Measurements from ENCODE around the gene RAMP3. TPM values are rescaled to one million over a fixed set of nuclear protein-coding genes. Genes with fewer than 3 reads are reported as not detected.
A peak's percentile ranks its signal among the peaks of the same experiment; 100 is the strongest.

The RAMP3 gene
- total RNA-seq, 5 donors from 2014 or later (not counting 1 experiment from before 2014, with no cell fraction given), result 0.19 to 0.63 (median 0.45) TPM; not detected in 1

DNA sequence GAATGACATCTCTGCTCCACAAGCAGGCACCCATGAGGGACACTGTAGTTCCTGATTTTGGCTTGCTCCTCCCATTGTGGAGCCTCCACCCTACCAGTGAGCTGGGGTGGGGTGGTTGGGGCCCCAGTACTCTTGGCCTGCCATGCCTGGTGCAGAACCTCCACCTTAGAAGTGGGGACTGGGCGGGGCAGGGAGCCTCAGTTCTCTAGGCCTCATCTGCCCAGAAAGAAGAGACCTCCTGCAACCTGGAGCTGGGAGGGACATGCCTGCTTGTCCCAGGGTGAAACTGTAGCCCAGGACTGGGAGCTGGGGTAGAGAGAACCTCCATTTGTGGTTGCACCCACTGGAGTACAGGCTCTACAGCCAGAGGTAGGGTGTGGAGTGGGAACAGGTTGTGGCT is 14.4 kb downstream of the RAMP3 start:
- Histone ChIP-seq H3K4me3 (ENCODE audit: control insufficient read depth in 1 of 2, extremely low read depth in 1 of 2, low read length in 1 of 2) (no peak overlapping the region), H3K27me3 (replicated peaks in 1 of 2; ENCODE audit: control insufficient read depth in 2 of 2, extremely low read depth in 1 of 2, insufficient read depth in 2 of 2, low read length in 1 of 2) (peaks cover 0 to 26% of the 10 kb centered on the region in 2 experiments), H3K27ac (ENCODE audit: low read length) (no peak overlapping the region), H3K9me3 (no peaks in the 10 kb centered on the region), H3K36me3 (ENCODE audit: control insufficient read depth in 2 of 2, extremely low read depth in 1 of 2, insufficient read depth in 1 of 2, low read length in 1 of 2) (no peaks in the 10 kb centered on the region), H3K4me1 (ENCODE audit: control insufficient read depth in 1 of 2, extremely low read depth in 1 of 2, insufficient read depth in 2 of 2, low read length in 2 of 2) (no peaks in the 10 kb centered on the region)
- ATAC-seq (replicated peaks in 1 of 4) (peak in 1 of 4 experiments; percentile 60), DNase-seq (no peak)
- ChIA-PET CTCF (no interaction called here), POLR2A (no interaction called here)
- Mint-ChIP-seq H3K36me3 (no peaks in the 10 kb centered on the region), H3K27me3 (peaks cover 3 to 5% of the 10 kb centered on the region in 2 donors), H3K4me3 (no peak overlapping the region), H3K27ac (peak overlapping the region; percentile 62 to 81), H3K9me3 (no peaks in the 10 kb centered on the region), H3K4me1 (peaks cover 0 to 15% (median 11%) of the 10 kb centered on the region in 3 donors)
- 83% methylated on average over 1 of the region's 1 CpG for WGBS (ENCODE audit: insufficient coverage)

DNA sequence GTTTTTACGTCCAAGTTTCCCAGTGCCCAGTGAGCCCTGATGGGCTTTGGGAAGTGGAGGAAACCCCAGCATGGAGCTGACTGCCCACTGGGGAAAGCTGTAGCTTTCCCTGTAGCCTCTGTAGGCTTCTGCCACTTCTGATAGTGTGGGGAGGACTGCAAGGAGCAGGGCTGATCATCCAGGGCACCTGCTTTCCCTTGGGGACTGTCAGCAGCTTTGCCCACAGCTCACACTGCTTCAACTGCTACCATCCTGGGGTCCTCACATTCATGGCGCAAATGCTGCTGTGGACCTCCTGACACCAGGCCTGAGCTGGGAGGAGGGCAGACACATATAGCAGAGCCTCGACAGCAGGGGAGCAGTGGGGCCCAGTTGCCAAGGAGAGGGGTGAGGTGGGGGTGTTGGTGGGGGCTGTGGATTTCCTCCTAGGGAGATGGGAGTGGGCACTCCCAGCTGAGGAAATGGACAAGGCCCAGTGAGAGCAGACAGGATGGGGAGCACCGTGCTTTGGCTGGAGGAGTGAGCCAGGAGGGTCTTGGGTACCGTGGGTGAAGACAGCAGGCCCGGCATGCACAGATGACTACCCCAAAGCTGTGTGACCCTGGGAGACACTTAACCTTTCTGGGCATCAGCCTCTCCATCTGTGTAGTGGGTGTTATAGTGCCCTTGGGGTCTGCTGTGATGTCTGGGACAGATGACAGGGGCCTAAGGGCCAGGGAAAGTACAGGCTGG is 16.2 kb downstream of the RAMP3 start:
- H3K4me1 ChIP-seq (ENCODE audit: control insufficient read depth in 1 of 2, extremely low read depth in 1 of 2, insufficient read depth in 2 of 2, low read length in 2 of 2), result no peaks in the 10 kb centered on the region
- H3K4me3 ChIP-seq (ENCODE audit: control insufficient read depth in 1 of 2, extremely low read depth in 1 of 2, low read length in 1 of 2), result no peak overlapping the region
- no peaks in the 10 kb centered on the region for H3K9me3 ChIP-seq
- no peaks in the 10 kb centered on the region for H3K36me3 ChIP-seq (ENCODE audit: control insufficient read depth in 2 of 2, extremely low read depth in 1 of 2, insufficient read depth in 1 of 2, low read length in 1 of 2)
- no peak overlapping the region for H3K27ac ChIP-seq (ENCODE audit: low read length)
- CTCF ChIA-PET, result no interaction called here
- Mint-ChIP-seq H3K27ac (no peak overlapping the region), H3K36me3 (no peaks in the 10 kb centered on the region), H3K4me1 (peaks cover 0 to 15% (median 11%) of the 10 kb centered on the region in 3 donors), H3K27me3 (peaks cover 7 to 10% of the 10 kb centered on the region in 2 donors), H3K9me3 (no peaks in the 10 kb centered on the region), H3K4me3 (no peak overlapping the region)
- WGBS (ENCODE audit: insufficient coverage), result 72% methylated on average over 6 of the region's 6 CpGs
- DNase-seq (no peak), ATAC-seq (replicated peaks in 1 of 4) (no peak)
- POLR2A ChIA-PET, result no interaction called here
- peaks cover 0 to 43% of the 10 kb centered on the region in 2 experiments for H3K27me3 ChIP-seq (replicated peaks in 1 of 2; ENCODE audit: control insufficient read depth in 2 of 2, extremely low read depth in 1 of 2, insufficient read depth in 2 of 2, low read length in 1 of 2)

DNA sequence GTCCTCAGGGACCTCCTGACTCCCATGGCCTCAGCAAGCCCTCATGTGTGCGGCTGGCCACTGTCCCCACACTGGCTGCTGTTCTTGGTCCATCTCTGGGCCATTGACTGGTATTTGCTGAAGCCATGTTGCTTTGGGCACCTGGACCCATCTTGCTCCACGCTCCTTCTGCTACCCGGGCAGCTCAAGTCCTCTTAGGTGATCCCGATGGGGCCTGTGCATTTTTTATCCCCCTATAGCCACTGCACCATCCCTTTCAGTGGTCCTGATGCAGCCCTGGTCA is 16.7 kb downstream of the RAMP3 start:
- Mint-ChIP-seq H3K4me1 (peaks cover 0 to 15% (median 11%) of the 10 kb centered on the region in 3 donors), H3K36me3 (no peaks in the 10 kb centered on the region), H3K9me3 (no peaks in the 10 kb centered on the region), H3K27ac (no peak overlapping the region), H3K27me3 (peaks cover 9 to 12% of the 10 kb centered on the region in 2 donors), H3K4me3 (no peak overlapping the region)
- Histone ChIP-seq H3K4me1 (ENCODE audit: control insufficient read depth in 1 of 2, extremely low read depth in 1 of 2, insufficient read depth in 2 of 2, low read length in 2 of 2) (no peaks in the 10 kb centered on the region), H3K27me3 (replicated peaks in 1 of 2; ENCODE audit: control insufficient read depth in 2 of 2, extremely low read depth in 1 of 2, insufficient read depth in 2 of 2, low read length in 1 of 2) (peaks cover 0 to 46% of the 10 kb centered on the region in 2 experiments), H3K9me3 (no peaks in the 10 kb centered on the region), H3K27ac (ENCODE audit: low read length) (no peak overlapping the region), H3K36me3 (ENCODE audit: control insufficient read depth in 2 of 2, extremely low read depth in 1 of 2, insufficient read depth in 1 of 2, low read length in 1 of 2) (no peaks in the 10 kb centered on the region), H3K4me3 (ENCODE audit: control insufficient read depth in 1 of 2, extremely low read depth in 1 of 2, low read length in 1 of 2) (no peak overlapping the region)
- no peak for DNase-seq
- POLR2A ChIA-PET, result no interaction called here
- WGBS (ENCODE audit: insufficient coverage), result 89% methylated on average over 4 of the region's 4 CpGs
- CTCF ChIA-PET, result no interaction called here
- ATAC-seq (replicated peaks in 1 of 4), result no peak

- Mint-ChIP-seq H3K4me3 (no peak overlapping the region), H3K27me3 (peaks cover 12 to 16% of the 10 kb centered on the region in 2 donors), H3K36me3 (no peaks in the 10 kb centered on the region), H3K4me1 (peaks cover 0 to 15% (median 11%) of the 10 kb centered on the region in 3 donors), H3K9me3 (no peaks in the 10 kb centered on the region), H3K27ac (no peak overlapping the region)
- Histone ChIP-seq H3K4me1 (ENCODE audit: control insufficient read depth in 1 of 2, extremely low read depth in 1 of 2, insufficient read depth in 2 of 2, low read length in 2 of 2) (no peaks in the 10 kb centered on the region), H3K27me3 (replicated peaks in 1 of 2; ENCODE audit: control insufficient read depth in 2 of 2, extremely low read depth in 1 of 2, insufficient read depth in 2 of 2, low read length in 1 of 2) (peaks cover 0 to 51% of the 10 kb centered on the region in 2 experiments), H3K27ac (ENCODE audit: low read length) (no peak overlapping the region), H3K9me3 (no peaks in the 10 kb centered on the region), H3K4me3 (ENCODE audit: control insufficient read depth in 1 of 2, extremely low read depth in 1 of 2, low read length in 1 of 2) (no peak overlapping the region), H3K36me3 (ENCODE audit: control insufficient read depth in 2 of 2, extremely low read depth in 1 of 2, insufficient read depth in 1 of 2, low read length in 1 of 2) (no peaks in the 10 kb centered on the region)
- CTCF ChIA-PET, result no interaction called here
- ATAC-seq (replicated peaks in 1 of 4), result no peak
- 100% methylated on average over 2 of the region's 4 CpGs for WGBS (ENCODE audit: insufficient coverage)
- POLR2A ChIA-PET, result no interaction called here
- no peak for DNase-seq
These were observed 17.6 kb downstream of the RAMP3 start for GRCh38 chr7:45174966-45175765.

GRCh38 chr7:45176091-45176490 is 18.5 kb downstream of the RAMP3 start:
- H3K4me1 Mint-ChIP-seq, result peaks cover 0 to 15% (median 11%) of the 10 kb centered on the region in 3 donors
- Histone ChIP-seq H3K4me3 (ENCODE audit: control insufficient read depth in 1 of 2, extremely low read depth in 1 of 2, low read length in 1 of 2) (no peak overlapping the region), H3K27ac (ENCODE audit: low read length) (no peak overlapping the region), H3K36me3 (ENCODE audit: control insufficient read depth in 2 of 2, extremely low read depth in 1 of 2, insufficient read depth in 1 of 2, low read length in 1 of 2) (no peaks in the 10 kb centered on the region), H3K27me3 (replicated peaks in 1 of 2; ENCODE audit: control insufficient read depth in 2 of 2, extremely low read depth in 1 of 2, insufficient read depth in 2 of 2, low read length in 1 of 2) (peaks cover 0 to 60% of the 10 kb centered on the region in 2 experiments), H3K4me1 (ENCODE audit: control insufficient read depth in 1 of 2, extremely low read depth in 1 of 2, insufficient read depth in 2 of 2, low read length in 2 of 2) (no peaks in the 10 kb centered on the region), H3K9me3 (no peaks in the 10 kb centered on the region)
- ATAC-seq (replicated peaks in 1 of 4) (no peak), DNase-seq (no peak)
- peaks cover 12 to 16% of the 10 kb centered on the region in 2 donors for H3K27me3 Mint-ChIP-seq
- H3K9me3 Mint-ChIP-seq, result no peaks in the 10 kb centered on the region
- H3K36me3 Mint-ChIP-seq, result no peaks in the 10 kb centered on the region
- CTCF ChIA-PET, result no interaction called here
- 79% methylated on average over 2 of the region's 5 CpGs for WGBS (ENCODE audit: insufficient coverage)
- POLR2A ChIA-PET, result no interaction called here
- H3K4me3 Mint-ChIP-seq, result no peak overlapping the region
- no peak overlapping the region for H3K27ac Mint-ChIP-seq

DNA sequence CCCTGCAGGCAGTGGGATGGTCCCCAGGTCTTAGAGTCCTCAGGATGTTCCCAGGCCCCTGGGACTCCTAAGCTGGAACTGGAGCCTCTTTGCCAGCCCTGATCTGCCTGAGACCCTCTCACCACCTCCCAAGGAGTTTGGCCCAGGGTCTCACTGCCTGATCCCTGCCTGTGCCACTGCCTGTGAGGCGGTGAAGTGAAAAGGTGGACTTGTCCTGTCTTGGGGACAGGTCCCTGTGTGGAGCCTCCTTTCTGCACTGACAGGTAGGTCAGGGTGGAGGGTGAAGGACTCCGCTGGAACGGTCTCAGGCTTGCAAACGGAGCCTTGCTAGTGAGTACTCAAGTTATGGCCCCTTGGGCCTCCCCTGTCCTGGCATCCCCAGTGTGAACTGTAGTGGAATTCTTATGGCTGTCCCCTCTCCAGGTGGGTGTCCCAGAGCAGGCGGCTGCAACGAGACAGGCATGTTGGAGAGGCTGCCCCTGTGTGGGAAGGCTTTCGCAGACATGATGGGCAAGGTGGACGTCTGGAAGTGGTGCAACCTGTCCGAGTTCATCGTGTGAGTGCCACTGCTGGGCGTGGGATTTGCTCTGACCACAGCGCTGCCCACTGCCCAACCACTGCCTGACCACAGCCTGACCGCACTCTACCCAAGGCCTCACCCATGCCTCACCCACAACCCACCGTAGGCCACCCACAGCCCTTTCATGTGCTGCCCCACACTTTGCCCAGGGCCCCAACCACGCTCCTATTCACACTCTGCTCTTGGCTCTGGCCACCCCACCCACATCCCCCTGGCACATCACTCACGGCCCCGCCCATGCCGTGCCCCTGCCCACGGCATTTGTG is 19.5 kb downstream of the RAMP3 start:
- DNase-seq (no peak), ATAC-seq (replicated peaks in 1 of 4) (no peak)
- no peaks in the 10 kb centered on the region for H3K9me3 ChIP-seq
- ChIA-PET POLR2A (no interaction called here), CTCF (no interaction called here)
- no peak overlapping the region for H3K4me3 ChIP-seq (ENCODE audit: control insufficient read depth in 1 of 2, extremely low read depth in 1 of 2, low read length in 1 of 2)
- no peak overlapping the region for H3K4me3 Mint-ChIP-seq
- peaks cover 0 to 10% (median 10%) of the 10 kb centered on the region in 3 donors for H3K4me1 Mint-ChIP-seq
- no peaks in the 10 kb centered on the region for H3K4me1 ChIP-seq (ENCODE audit: control insufficient read depth in 1 of 2, extremely low read depth in 1 of 2, insufficient read depth in 2 of 2, low read length in 2 of 2)
- no peak overlapping the region for H3K27ac ChIP-seq (ENCODE audit: low read length)
- WGBS (ENCODE audit: insufficient coverage), result 62% methylated on average over 18 of the region's 19 CpGs
- H3K27me3 Mint-ChIP-seq, result peaks cover 12 to 16% of the 10 kb centered on the region in 2 donors
- H3K36me3 ChIP-seq (ENCODE audit: control insufficient read depth in 2 of 2, extremely low read depth in 1 of 2, insufficient read depth in 1 of 2, low read length in 1 of 2), result no peaks in the 10 kb centered on the region
- H3K9me3 Mint-ChIP-seq, result no peaks in the 10 kb centered on the region
- H3K27me3 ChIP-seq (replicated peaks in 1 of 2; ENCODE audit: control insufficient read depth in 2 of 2, extremely low read depth in 1 of 2, insufficient read depth in 2 of 2, low read length in 1 of 2), result peaks cover 0 to 57% of the 10 kb centered on the region in 2 experiments
- H3K36me3 Mint-ChIP-seq, result no peaks in the 10 kb centered on the region
- H3K27ac Mint-ChIP-seq, result no peak overlapping the region

Measured in T-cell (primary cell).